Spleen (tissue), 7 donors: Measurements from ENCODE around the gene CIB1.

Experiments used
- CTCF ChIP-seq, 11 experiments: fragments of 200-600 bp in 7 of 11; fragments of 450-650 bp in 4 of 11; sonication (generic) in 4 of 11; IDR thresholded peaks in 8 of 11; conservative IDR thresholded peaks in 3 of 11; 1 replicate in 7 of 11; 2 replicates in 4 of 11; pipeline versions ENCODE4 v1.4.0 to v1.8.0; 2016 to 2021; ENCODE audit warnings: antibody characterized with exemption in 11 of 11, inconsistent platforms in 4 of 11, mild to moderate bottlenecking in 1 of 11
- POLR2A ChIP-seq, 3 donors: fragments of 450-650 bp; IDR thresholded peaks; one replicate each; pipeline ENCODE4 v1.5.1; 2017; ENCODE audit warnings: antibody characterized with exemption in 3 of 3, mild to moderate bottlenecking in 1 of 3
- POLR2AphosphoS5 ChIP-seq, 3 donors: sonication (generic); formaldehyde crosslinking; IDR thresholded peaks; one replicate each; pipeline ENCODE4 v1.5.1; 2017; ENCODE audit warnings: antibody characterized with exemption in 3 of 3
- donor health status: DM: no; HTN: no; CAD: no; lungs with moderate emphysema.
- donor health status: DM: no; HTN: no; CAD: no.
- donor health status: DM: no; HTN: no; CAD: no.

- no peak for TF ChIP-seq CTCF (IDR thresholded peaks at IDR 0.05 in 8 of 11, conservative IDR thresholded peaks at IDR 0.05 in 3 of 11)
- TF ChIP-seq POLR2A (IDR thresholded peaks at IDR 0.05): no peak
- TF ChIP-seq POLR2AphosphoS5 (IDR thresholded peaks at IDR 0.05): no peak
Measured at GRCh38 chr15:90211009-90211408, 22.7 kb downstream of the CIB1 start.
